Thoracic aorta (tissue), 2 donors: Measurements from ENCODE around the gene SLC8B1. TPM values are rescaled to one million over a fixed set of nuclear protein-coding genes. Genes with fewer than 3 reads are reported as not detected.

Experiments
- ATAC-seq: fragments of 150-250 bp; one replicate; pipeline ENCODE4 v1.8.0; 2017; ENCODE audit warnings: low read depth; ENCODE audit not compliant: insufficient number of reproducible peaks, low FRiP score
- DNase-seq: peaks from one replicate; pipeline ENCODE4 v3.0.0-alpha.2; 2020; ENCODE audit warnings: low spot score
- H3K27ac ChIP-seq, 2 donors: fragments of 200-600 bp; sonication (generic); 1 replicate in 1 of 2; 2 replicates in 1 of 2; pipeline ENCODE4 v1.5.1; 2016; ENCODE audit warnings: mild to moderate bottlenecking in 2 of 2, moderate library complexity in 2 of 2
- H3K27me3 ChIP-seq: fragments of 200-600 bp; sonication (generic); replicated peaks from 2 replicates; pipeline ENCODE4 v1.6.0; 2016; ENCODE audit warnings: mild to moderate bottlenecking; ENCODE audit not compliant: insufficient read depth
- H3K36me3 ChIP-seq: fragments of 200-600 bp; sonication (generic); one replicate; pipeline ENCODE4 v1.5.1; 2016
- H3K4me1 ChIP-seq, 2 donors: fragments of 200-600 bp; sonication (generic); 1 replicate in 1 of 2; 2 replicates in 1 of 2; pipeline versions ENCODE4 v1.5.1 to v1.6.0; 2016; ENCODE audit warnings: low read depth in 2 of 2, mild to moderate bottlenecking in 1 of 2; ENCODE audit not compliant: control insufficient read depth in 1 of 2
- H3K4me3 ChIP-seq: fragments of 200-600 bp; sonication (generic); 2 replicates; pipeline ENCODE4 v1.5.1; 2016; ENCODE audit warnings: mild to moderate bottlenecking
- H3K9me3 ChIP-seq: fragments of 200-600 bp; sonication (generic); 2 replicates; pipeline ENCODE4 v1.5.1; 2016
- CTCF ChIP-seq: fragments of 200-600 bp; sonication (generic); IDR thresholded peaks from one replicate; pipeline ENCODE4 v1.5.1; 2019; ENCODE audit warnings: antibody characterized with exemption
- total RNA-seq, 2 donors: library from RNA; depleted of rRNA; stranded (reverse); fragments of >200 nt; gene quantifications; one replicate each; pipeline versions ENCODE4 v1.1.0 to v1.2.3, GENCODE V29; 2016

Gene SLC8B1
- total RNA-seq, 2 donors from 2014 or later = 41.7 to 85.1 TPM

DNA sequence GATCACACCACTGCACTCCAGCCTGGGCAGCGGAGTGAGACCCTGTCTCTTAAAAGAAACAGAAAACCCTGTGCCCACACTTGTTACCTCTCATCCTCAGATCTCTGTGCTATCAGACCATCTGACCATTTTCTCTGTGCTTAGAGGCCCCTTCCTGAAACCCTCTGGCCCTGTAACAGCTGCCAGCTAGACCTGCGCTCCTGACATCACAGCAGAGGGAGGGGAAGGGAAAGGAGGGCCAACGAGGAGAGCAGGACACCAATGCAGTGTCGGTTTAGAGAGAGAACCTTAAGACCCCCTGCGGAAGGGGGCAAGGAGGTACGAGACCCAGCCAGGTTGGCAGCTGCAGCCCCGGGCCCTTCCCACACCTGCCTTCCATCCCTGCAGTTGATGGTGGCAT is 42.4 kb downstream of the SLC8B1 start:
- DNase-seq (no peak), ATAC-seq (no peak)
- no peak overlapping the region for H3K4me3 ChIP-seq
- TF ChIP-seq CTCF = no peak
- no peaks in the 10 kb centered on the region for H3K27me3 ChIP-seq
- peak overlapping the region in 1 of 2 donors; percentile 9 for H3K27ac ChIP-seq
- peaks cover 73% of the 10 kb centered on the region for H3K36me3 ChIP-seq
- peaks cover 0 to 24% of the 10 kb centered on the region in 2 donors for H3K4me1 ChIP-seq
- no peaks in the 10 kb centered on the region for H3K9me3 ChIP-seq

GRCh38 chr12:113292091-113292490 is 42.8 kb downstream of the SLC8B1 start:
- DNase-seq = no peak
- no peak for ATAC-seq
- TF ChIP-seq CTCF = no peak
- H3K9me3 ChIP-seq = no peaks in the 10 kb centered on the region
- H3K27ac ChIP-seq = peak overlapping the region in 1 of 2 donors; percentile 9
- H3K4me3 ChIP-seq = no peak overlapping the region
- H3K27me3 ChIP-seq = no peaks in the 10 kb centered on the region
- peaks cover 0 to 19% of the 10 kb centered on the region in 2 donors for H3K4me1 ChIP-seq
- H3K36me3 ChIP-seq = peaks cover 77% of the 10 kb centered on the region

GRCh38 chr12:113291586-113291985 is 43.3 kb downstream of the SLC8B1 start:
- Histone ChIP-seq H3K9me3 (no peaks in the 10 kb centered on the region), H3K27me3 (no peaks in the 10 kb centered on the region), H3K4me3 (no peak overlapping the region), H3K27ac (no peak overlapping the region), H3K4me1 (peaks cover 0 to 14% of the 10 kb centered on the region in 2 donors), H3K36me3 (peaks cover 80% of the 10 kb centered on the region)
- ATAC-seq = no peak
- TF ChIP-seq CTCF = no peak
- DNase-seq = no peak

DNA sequence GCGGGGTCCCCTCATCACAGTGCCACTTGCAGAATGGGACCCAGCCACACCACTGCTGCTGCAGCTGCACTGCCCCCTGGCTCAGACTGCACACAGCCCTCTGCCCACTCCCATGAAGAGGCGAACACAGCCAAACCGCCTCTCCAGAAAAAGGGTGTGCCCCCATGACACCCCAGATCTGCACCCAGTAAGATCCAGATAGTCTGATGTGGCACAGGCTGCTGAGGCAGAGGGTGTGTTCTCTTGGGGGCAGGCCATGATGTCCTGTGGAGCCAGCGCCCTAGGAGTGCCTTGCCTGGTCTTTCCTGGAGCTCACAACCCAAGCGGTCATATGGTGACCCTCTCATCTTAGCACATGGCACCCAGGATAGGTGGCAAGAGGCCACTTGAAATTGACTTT is 44.4 kb downstream of the SLC8B1 start:
- Histone ChIP-seq H3K4me1 (peaks cover 0 to 14% of the 10 kb centered on the region in 2 donors), H3K27me3 (no peaks in the 10 kb centered on the region), H3K9me3 (no peaks in the 10 kb centered on the region), H3K36me3 (peaks cover 83% of the 10 kb centered on the region), H3K27ac (no peak overlapping the region), H3K4me3 (no peak overlapping the region)
- no peak for TF ChIP-seq CTCF
- no peak for DNase-seq
- ATAC-seq = no peak

DNA sequence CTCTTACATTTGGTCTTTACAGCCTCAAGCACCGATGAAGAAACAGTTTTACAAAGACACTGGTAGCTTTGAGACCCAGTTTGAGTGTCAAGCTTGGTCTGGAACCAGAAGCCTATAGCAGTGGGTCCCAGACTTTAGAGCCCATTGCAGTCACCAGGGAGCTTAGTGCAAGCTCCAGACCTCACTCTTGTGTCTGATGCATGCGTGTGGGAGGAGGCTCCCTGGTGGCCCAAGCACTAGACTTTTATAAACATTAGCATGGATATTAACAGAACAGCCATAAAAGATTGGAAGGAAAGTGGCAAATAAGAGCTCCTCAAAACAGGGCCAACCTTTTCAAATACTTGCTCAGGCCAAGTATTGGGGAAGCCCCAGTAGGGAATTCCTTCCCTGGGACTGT is 45.5 kb downstream of the SLC8B1 start:
- DNase-seq = no peak
- Histone ChIP-seq H3K4me3 (no peak overlapping the region), H3K36me3 (peaks cover 91% of the 10 kb centered on the region), H3K4me1 (peaks cover 0 to 7% of the 10 kb centered on the region in 2 donors), H3K27ac (no peak overlapping the region), H3K9me3 (no peaks in the 10 kb centered on the region), H3K27me3 (no peaks in the 10 kb centered on the region)
- ATAC-seq = no peak
- TF ChIP-seq CTCF = no peak
